Lower leg skin (tissue), 3 donors: ENCODE measurements around the gene MEN1.

ENCODE experiments used
- POLR2A ChIP-seq, 2 donors: fragments of 450-650 bp; IDR thresholded peaks; one replicate each; pipeline ENCODE4 v1.6.1; 2016 to 2017; ENCODE audit warnings: antibody characterized with exemption in 2 of 2, mild to moderate bottlenecking in 1 of 2, moderate library complexity in 1 of 2
- TF ChIP-seq, protein P1 (sequence below), 3 donors: fragments of 450-650 bp; IDR thresholded peaks; one replicate each; pipeline ENCODE4 v1.5.1; 2016; ENCODE audit warnings: antibody characterized with exemption in 3 of 3, mild to moderate bottlenecking in 3 of 3, moderate library complexity in 2 of 3

DNA sequence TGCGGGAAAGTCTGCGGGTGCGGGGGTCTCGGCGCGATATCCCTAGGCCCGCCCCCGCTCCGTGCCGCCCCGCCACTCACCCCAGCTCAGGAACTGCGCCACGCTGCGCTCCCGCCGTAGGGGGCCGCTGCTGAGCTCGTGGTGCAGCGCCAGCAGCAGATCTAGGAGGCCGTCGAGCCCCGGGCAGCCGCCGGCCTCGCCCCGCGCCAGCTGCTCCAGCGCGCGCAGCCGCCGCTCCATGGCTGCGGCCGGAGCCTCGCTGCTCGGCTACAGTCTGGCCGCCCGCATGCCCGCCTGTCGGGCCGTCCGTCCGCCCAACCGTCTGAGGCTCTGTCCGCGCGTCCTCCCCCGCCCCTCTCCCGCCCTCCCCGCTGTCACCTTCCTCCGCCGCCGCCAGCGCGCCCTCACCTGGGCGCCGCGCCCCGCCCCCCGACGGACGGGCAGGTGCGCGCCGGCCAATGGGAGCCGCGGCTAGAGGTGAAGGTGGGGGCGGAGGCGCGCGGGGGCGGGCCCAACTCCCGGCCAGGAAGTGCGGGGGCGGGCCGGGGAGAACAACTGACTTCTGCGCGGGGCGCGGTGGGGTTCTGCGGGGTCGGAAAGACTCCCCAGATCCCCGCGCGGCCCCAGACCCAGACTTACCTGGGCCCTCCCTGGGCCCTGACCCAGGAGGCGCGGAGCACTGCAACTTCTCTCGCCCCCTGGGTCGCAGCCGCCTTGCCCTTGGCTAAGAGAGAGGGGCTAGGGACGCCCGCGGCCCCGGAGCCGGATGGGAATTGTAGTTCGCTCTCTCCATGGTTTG is 34.2 kb upstream of the MEN1 start, which contains the start of gene CDC42BPG:
- TF ChIP-seq, protein P1, sequence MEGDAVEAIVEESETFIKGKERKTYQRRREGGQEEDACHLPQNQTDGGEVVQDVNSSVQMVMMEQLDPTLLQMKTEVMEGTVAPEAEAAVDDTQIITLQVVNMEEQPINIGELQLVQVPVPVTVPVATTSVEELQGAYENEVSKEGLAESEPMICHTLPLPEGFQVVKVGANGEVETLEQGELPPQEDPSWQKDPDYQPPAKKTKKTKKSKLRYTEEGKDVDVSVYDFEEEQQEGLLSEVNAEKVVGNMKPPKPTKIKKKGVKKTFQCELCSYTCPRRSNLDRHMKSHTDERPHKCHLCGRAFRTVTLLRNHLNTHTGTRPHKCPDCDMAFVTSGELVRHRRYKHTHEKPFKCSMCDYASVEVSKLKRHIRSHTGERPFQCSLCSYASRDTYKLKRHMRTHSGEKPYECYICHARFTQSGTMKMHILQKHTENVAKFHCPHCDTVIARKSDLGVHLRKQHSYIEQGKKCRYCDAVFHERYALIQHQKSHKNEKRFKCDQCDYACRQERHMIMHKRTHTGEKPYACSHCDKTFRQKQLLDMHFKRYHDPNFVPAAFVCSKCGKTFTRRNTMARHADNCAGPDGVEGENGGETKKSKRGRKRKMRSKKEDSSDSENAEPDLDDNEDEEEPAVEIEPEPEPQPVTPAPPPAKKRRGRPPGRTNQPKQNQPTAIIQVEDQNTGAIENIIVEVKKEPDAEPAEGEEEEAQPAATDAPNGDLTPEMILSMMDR (IDR thresholded peaks at IDR 0.05), result no peak
- no peak for TF ChIP-seq POLR2A (IDR thresholded peaks at IDR 0.05)
